Naive thymus-derived CD8-positive, alpha-beta T cell (primary cell): ENCODE data around the gene PAPPA2. TPM values are rescaled to one million over a fixed set of nuclear protein-coding genes. Genes with fewer than 3 reads are reported as not detected.
A peak's percentile ranks its signal among the peaks of the same experiment; 100 is the strongest.

ENCODE experiments used
- ATAC-seq, 2 donors: fragments of 150-1000 bp; cut with Tn5 transposase in 1 of 2; sonication (Bioruptor Pico), chemical (Tn5 transposase) in 1 of 2; 1 replicate in 1 of 2; 2 replicates in 1 of 2; pipeline ENCODE4 v1.10.0; 2021; ENCODE audit warnings: mild to moderate bottlenecking in 2 of 2, moderate library complexity in 2 of 2
- POLR2A ChIA-PET: fragments of 350-600 bp; sonication (Branson Sonifier 250); formaldehyde crosslinking; loops from one replicate; lab custom pipeline; 2021; ENCODE audit warnings: antibody characterized with exemption; lab: Charles Lee
- DNase-seq, 10 donors: peaks; one replicate each; pipeline versions ENCODE4 v3.0.0 to v3.0.0-alpha.2; 2020 to 2022
- H3K27ac Mint-ChIP-seq, 10 donors: one replicate each; pipeline ENCODE4 v1.8.0; 2020 to 2022; ENCODE audit warnings: mild to moderate bottlenecking in 10 of 10, mixed read lengths in 10 of 10, moderate library complexity in 4 of 10, inconsistent platforms in 1 of 10
- H3K27me3 Mint-ChIP-seq, 5 donors: one replicate each; pipeline ENCODE4 v1.8.0; 2021 to 2022; ENCODE audit warnings: mixed read lengths in 5 of 5
- H3K36me3 Mint-ChIP-seq, 3 donors: one replicate each; pipeline ENCODE4 v1.8.0; 2020 to 2022; ENCODE audit warnings: mixed read lengths in 3 of 3, mild to moderate bottlenecking in 2 of 3, inconsistent platforms in 1 of 3
- H3K4me1 Mint-ChIP-seq, 4 donors: one replicate each; pipeline ENCODE4 v1.8.0; 2021 to 2022; ENCODE audit warnings: mixed read lengths in 4 of 4
- H3K4me3 Mint-ChIP-seq, 10 donors: one replicate each; pipeline ENCODE4 v1.8.0; 2020 to 2022; ENCODE audit warnings: mild to moderate bottlenecking in 10 of 10, mixed read lengths in 10 of 10, moderate library complexity in 6 of 10, inconsistent platforms in 1 of 10
- H3K9me3 Mint-ChIP-seq, 9 donors: one replicate each; pipeline ENCODE4 v1.8.0; 2020 to 2022; ENCODE audit warnings: mixed read lengths in 9 of 9, mild to moderate bottlenecking in 3 of 9, inconsistent platforms in 1 of 9, moderate library complexity in 1 of 9
- polyA plus RNA-seq, 3 donors: library from polyadenylated mRNA; unstranded; fragments of 300-500 nt; fragmentation: Illumina TruSeq; gene quantifications; one replicate each; pipeline ENCODE4 v1.2.3, GENCODE V29; 2021
- total RNA-seq, 8 experiments: library from RNA in 2 of 8; stranded (reverse) in 2 of 8; gene quantifications; one replicate each; pipeline ENCODE4 v1.2.3 and lab custom pipeline; 2021 to 2026

The PAPPA2 gene
- total and polyA plus RNA-seq, 5 experiments from 2014 or later = 0.05 to 0.47 TPM; not detected in 3

- Mint-ChIP-seq H3K4me1 (no peaks in the 10 kb centered on the region), H3K27ac (peak overlapping the region in 1 of 10 donors; percentile 19), H3K9me3 (peaks cover under 1 to 19% (median 9%) of the 10 kb centered on the region in 9 donors), H3K4me3 (no peak overlapping the region), H3K36me3 (peaks cover 0 to under 1% (median 0%) of the 10 kb centered on the region in 3 donors), H3K27me3 (peaks cover 0 to 4% (median 0%) of the 10 kb centered on the region in 5 donors)
- POLR2A ChIA-PET = no interaction called here
- DNase-seq = no peak
- no peak for ATAC-seq
These were observed 180.6 kb downstream of the PAPPA2 start for GRCh38 chr1:176643536-176643935.

- Mint-ChIP-seq H3K9me3 (peaks cover 18 to 53% (median 40%) of the 10 kb centered on the region in 9 donors), H3K4me3 (no peak overlapping the region), H3K36me3 (peaks cover 0 to 36% (median 0%) of the 10 kb centered on the region in 3 donors), H3K27me3 (peaks cover 0 to 2% (median 0%) of the 10 kb centered on the region in 5 donors), H3K27ac (no peak overlapping the region), H3K4me1 (no peaks in the 10 kb centered on the region)
- no peak for DNase-seq
- POLR2A ChIA-PET = no interaction called here
- no peak for ATAC-seq
These were observed 185.6 kb downstream of the PAPPA2 start for GRCh38 chr1:176648556-176648955.

GRCh38 chr1:176656257-176656995 lies 193.5 kb downstream of the PAPPA2 start:
- DNase-seq = no peak
- Mint-ChIP-seq H3K4me1 (no peaks in the 10 kb centered on the region), H3K4me3 (no peak overlapping the region), H3K27ac (no peak overlapping the region), H3K9me3 (peaks cover 12 to 32% (median 25%) of the 10 kb centered on the region in 9 donors), H3K27me3 (peaks cover 0 to 14% (median 11%) of the 10 kb centered on the region in 5 donors), H3K36me3 (peaks cover 0 to 29% (median 0%) of the 10 kb centered on the region in 3 donors)
- POLR2A ChIA-PET = no interaction called here
- ATAC-seq = no peak

GRCh38 chr1:176669782-176670181 lies 206.8 kb downstream of the PAPPA2 start:
- peaks cover 0 to 17% (median 0%) of the 10 kb centered on the region in 9 donors for H3K9me3 Mint-ChIP-seq
- H3K27me3 Mint-ChIP-seq = peaks cover 1 to 25% (median 8%) of the 10 kb centered on the region in 5 donors
- H3K4me1 Mint-ChIP-seq = no peaks in the 10 kb centered on the region
- ATAC-seq (no peak), DNase-seq (no peak)
- no peak overlapping the region for H3K4me3 Mint-ChIP-seq
- H3K36me3 Mint-ChIP-seq = peaks cover 0 to 4% (median 0%) of the 10 kb centered on the region in 3 donors
- H3K27ac Mint-ChIP-seq = no peak overlapping the region
- POLR2A ChIA-PET = no interaction called here

GRCh38 chr1:176670853-176671252 lies 207.9 kb downstream of the PAPPA2 start:
- no peak for DNase-seq
- POLR2A ChIA-PET = no interaction called here
- Mint-ChIP-seq H3K27me3 (peaks cover 0 to 21% (median 7%) of the 10 kb centered on the region in 5 donors), H3K4me1 (no peaks in the 10 kb centered on the region), H3K27ac (no peak overlapping the region), H3K36me3 (peaks cover 0 to 4% (median 0%) of the 10 kb centered on the region in 3 donors), H3K9me3 (peaks cover 0 to 13% (median 0%) of the 10 kb centered on the region in 9 donors), H3K4me3 (no peak overlapping the region)
- no peak for ATAC-seq

GRCh38 chr1:176682830-176683535 lies 220.0 kb downstream of the PAPPA2 start:
- no peak overlapping the region for H3K27ac Mint-ChIP-seq

GRCh38 chr1:176691251-176692228 lies 228.6 kb downstream of the PAPPA2 start:
- DNase-seq (peak in 4 of 10 donors; percentile 0 to 18 (median 8)), ATAC-seq (no peak)
- no peaks in the 10 kb centered on the region for H3K36me3 Mint-ChIP-seq
- H3K9me3 Mint-ChIP-seq = no peaks in the 10 kb centered on the region
- no peak overlapping the region for H3K27ac Mint-ChIP-seq
- POLR2A ChIA-PET = no interaction called here
- H3K4me3 Mint-ChIP-seq = no peak overlapping the region
- H3K4me1 Mint-ChIP-seq = no peaks in the 10 kb centered on the region
- H3K27me3 Mint-ChIP-seq = peaks cover 1 to 14% (median 7%) of the 10 kb centered on the region in 5 donors

More at GRCh38 chr1:176682830-176683535, 220.0 kb downstream of the PAPPA2 start:
- Mint-ChIP-seq H3K36me3 (no peaks in the 10 kb centered on the region), H3K27me3 (peaks cover 0 to 20% (median 2%) of the 10 kb centered on the region in 5 donors), H3K4me1 (no peaks in the 10 kb centered on the region), H3K9me3 (peaks cover 0 to 10% (median 0%) of the 10 kb centered on the region in 9 donors), H3K4me3 (no peak overlapping the region)
- POLR2A ChIA-PET = no interaction called here
- DNase-seq = no peak
- no peak for ATAC-seq

GRCh38 chr1:176692431-176692830 lies 229.5 kb downstream of the PAPPA2 start:
- no peak overlapping the region for H3K4me3 Mint-ChIP-seq

GRCh38 chr1:176692988-176693696 lies 230.2 kb downstream of the PAPPA2 start:
- Mint-ChIP-seq H3K4me3 (no peak overlapping the region), H3K36me3 (no peaks in the 10 kb centered on the region), H3K27ac (no peak overlapping the region), H3K9me3 (no peaks in the 10 kb centered on the region), H3K27me3 (peaks cover 1 to 17% (median 7%) of the 10 kb centered on the region in 5 donors), H3K4me1 (no peaks in the 10 kb centered on the region)
- ATAC-seq (no peak), DNase-seq (no peak)
- POLR2A ChIA-PET = no interaction called here

More at GRCh38 chr1:176692431-176692830, 229.5 kb downstream of the PAPPA2 start:
- Mint-ChIP-seq H3K36me3 (no peaks in the 10 kb centered on the region), H3K9me3 (no peaks in the 10 kb centered on the region), H3K27ac (no peak overlapping the region), H3K4me1 (no peaks in the 10 kb centered on the region), H3K27me3 (peaks cover 1 to 17% (median 7%) of the 10 kb centered on the region in 5 donors)
- DNase-seq = no peak
- POLR2A ChIA-PET = no interaction called here
- no peak for ATAC-seq

- no peak for DNase-seq
- Mint-ChIP-seq H3K27me3 (peaks cover 1 to 17% (median 7%) of the 10 kb centered on the region in 5 donors), H3K9me3 (no peaks in the 10 kb centered on the region), H3K36me3 (no peaks in the 10 kb centered on the region), H3K4me3 (no peak overlapping the region), H3K4me1 (no peaks in the 10 kb centered on the region), H3K27ac (no peak overlapping the region)
- POLR2A ChIA-PET = no interaction called here
- no peak for ATAC-seq
These were observed 230.8 kb downstream of the PAPPA2 start for GRCh38 chr1:176693697-176694329.

GRCh38 chr1:176694713-176695112 lies 231.7 kb downstream of the PAPPA2 start:
- no peak for DNase-seq
- H3K36me3 Mint-ChIP-seq = no peaks in the 10 kb centered on the region
- H3K9me3 Mint-ChIP-seq = no peaks in the 10 kb centered on the region
- H3K4me1 Mint-ChIP-seq = no peaks in the 10 kb centered on the region
- POLR2A ChIA-PET = no interaction called here
- ATAC-seq = no peak
- no peak overlapping the region for H3K4me3 Mint-ChIP-seq
- no peak overlapping the region for H3K27ac Mint-ChIP-seq
- peaks cover 1 to 17% (median 7%) of the 10 kb centered on the region in 5 donors for H3K27me3 Mint-ChIP-seq
